Measurements from ENCODE around the gene ZNF529. TPM values are rescaled to one million over a fixed set of nuclear protein-coding genes. Genes with fewer than 3 reads are reported as not detected.

The ZNF529 gene
- total and polyA plus RNA-seq, 2 of the 8 experiments (the other 6 are each of a cell fraction or from before 2014, with no cell fraction given) = 8.4 to 14.1 TPM

DNA sequence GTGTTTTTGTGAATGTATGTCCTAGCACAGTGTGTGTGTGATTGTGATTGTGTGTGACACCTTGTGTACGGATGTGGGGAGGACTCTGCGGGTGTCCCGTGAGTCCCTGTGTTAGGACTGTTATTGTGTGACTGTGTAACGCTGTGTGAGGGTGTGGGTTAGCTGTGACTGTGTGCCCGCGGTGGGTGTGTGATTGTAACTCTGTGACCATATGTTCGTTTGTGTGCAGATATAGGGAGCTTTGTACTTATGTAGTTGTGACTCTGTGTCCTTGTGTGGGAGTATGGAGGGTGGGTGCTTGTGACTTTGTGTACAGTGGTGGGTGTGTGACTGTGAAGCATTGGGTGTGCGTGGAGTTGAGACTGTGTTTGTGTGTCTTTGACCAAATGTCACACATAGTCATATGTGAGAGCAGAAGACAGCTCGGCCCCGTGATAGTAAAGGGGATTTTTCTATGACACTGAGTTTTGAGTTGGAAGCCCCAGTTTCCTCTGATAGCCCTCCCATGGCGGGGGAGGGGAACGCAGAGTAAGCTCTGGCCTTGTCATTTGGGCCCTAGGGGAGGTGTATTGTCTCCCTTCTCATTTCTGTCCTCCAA is 44.1 kb downstream of the ZNF529 start:
- Histone ChIP-seq H2AK5ac (ENCODE audit: low read depth, low read length) (peak overlapping the region; percentile 96; the same call in 1 of the 2 replicates), H4K20me1 (replicated peaks in 1 of 2; ENCODE audit: control insufficient read depth in 1 of 2, insufficient read depth in 2 of 2, low read length in 2 of 2) (no peaks in the 10 kb centered on the region), H2BK12ac (ENCODE audit: low read depth, low read length) (peak overlapping the region; percentile 71), H3K36me3 (ENCODE audit: control insufficient read depth in 2 of 4, insufficient read depth in 4 of 4, low read length in 3 of 4) (peaks cover 4 to 13% (median 4%) of the 10 kb centered on the region in 4 experiments; a peak in 5 of 8 replicates), H2BK15ac (ENCODE audit: low read length) (peak overlapping the region; percentile 66), H2AFZ (ENCODE audit: low read length) (peak overlapping the region; percentile 92), H3K79me2 (ENCODE audit: control insufficient read depth in 1 of 2, insufficient read depth in 2 of 2, low read length in 2 of 2) (peaks cover 8 to 41% of the 10 kb centered on the region in 2 experiments), H2BK5ac (ENCODE audit: low read depth, low read length) (peak overlapping the region; percentile 99), H3K9me3 (ENCODE audit: insufficient read depth in 2 of 2, low read depth in 1 of 2, low read length in 1 of 2) (peaks cover 0 to 4% of the 10 kb centered on the region in 2 experiments; a peak in 1 of 4 replicates), H2BK20ac (ENCODE audit: low read length) (no peak overlapping the region), H3K27ac (ENCODE audit: low read depth, low read length) (peak overlapping the region; percentile 99), H3K79me1 (ENCODE audit: low read depth, low read length) (peaks cover 4% of the 10 kb centered on the region; the same call in 1 of the 2 replicates), H4K91ac (replicated peaks; ENCODE audit: insufficient read length, low read length) (peak overlapping the region; percentile 8), H4K5ac (ENCODE audit: insufficient read length, low read depth, low read length) (no peak overlapping the region), H3K14ac (ENCODE audit: insufficient read length) (peak overlapping the region; percentile 91), H3K4me1 (replicated peaks in 1 of 4; ENCODE audit: control insufficient read depth in 3 of 4, insufficient read depth in 4 of 4, low read length in 3 of 4) (peaks cover 0 to 4% (median 2%) of the 10 kb centered on the region in 4 experiments; a peak in 6 of 7 replicates), H3K9ac (replicated peaks in 1 of 4; ENCODE audit: extremely low read depth in 1 of 4, low read depth in 3 of 4, low read length in 3 of 4) (peak overlapping the region in 3 of 4 experiments; percentile 94 to 99 (median 97); a peak in 6 of 7 replicates), H3K23ac (ENCODE audit: insufficient read length) (no peak overlapping the region), H4K8ac (ENCODE audit: extremely low read depth, insufficient read depth, low read length) (peak overlapping the region; percentile 98), H3K18ac (ENCODE audit: extremely low read depth, low read length) (0 out of 2 replicates have a peak overlapping the region, but pooled peaks have one; percentile 26), H3K4me2 (ENCODE audit: insufficient read depth in 1 of 2, low read depth in 2 of 2, low read length in 2 of 2) (peak overlapping the region; percentile 97 to 99), H3K56ac (replicated peaks; ENCODE audit: insufficient read length, low read depth, low read length) (peak overlapping the region; percentile 27), H3K4me3 (ENCODE audit: extremely low read depth in 1 of 4, insufficient read depth in 2 of 4, low read depth in 3 of 4, low read length in 4 of 4) (peak overlapping the region; percentile 72 to 98 (median 85)), H2BK120ac (replicated peaks; ENCODE audit: low read depth, low read length) (peak overlapping the region; percentile 22), H3K23me2 (ENCODE audit: low read depth, low read length) (peaks cover 8% of the 10 kb centered on the region), H3K4ac (replicated peaks; ENCODE audit: insufficient read length, low read depth, low read length) (peak overlapping the region; percentile 0), H3K27me3 (replicated peaks in 1 of 4; ENCODE audit: control insufficient read depth in 3 of 4, extremely low read depth in 1 of 4, insufficient read depth in 3 of 4, low read length in 3 of 4) (no peaks in the 10 kb centered on the region)
- 18% methylated on average over 12 of the region's 12 CpGs; no CpG with 5 or more reads in 1 of the 2 experiments for WGBS, 2 experiments (ENCODE audit: extremely low coverage in 1 of 2, insufficient coverage in 1 of 2, insufficient read length in 1 of 2, insufficient replicate concordance in 2 of 2, low coverage in 1 of 2, low lambda C conversion rate in 2 of 2, missing lambda C conversion rate in 1 of 2)
- CTCF ChIA-PET (ENCODE audit: partially characterized antibody) = interaction anchor here (0.6 to 1.6 kb wide), 6 partner anchors 12 to 782 kb away, joined by 3 to 5 read pairs (median 4); partner anchors contain the start of gene ZNF345
- DNase-seq (ENCODE audit: low read depth in 1 of 2, low spot score in 2 of 2) (peak in 1 of 2 experiments; percentile 43), FAIRE-seq (no peak)
- POLR2A ChIA-PET (ENCODE audit: partially characterized antibody) = interaction anchor here (0.6 to 4.3 kb wide), 32 partner anchors 9 to 689 kb away, joined by 3 to 72 read pairs (median 4); partner anchors contain the start of genes ZFP14, ZFP82, ZNF146 and ZNF345
- TF ChIP-seq SIX5 (IDR thresholded peaks at IDR 0.05; ENCODE audit: low read depth, low read length) = no peak
- no peak for TF ChIP-seq ZNF274 (IDR thresholded peaks at IDR 0.05; ENCODE audit: borderline replicate concordance, extremely low read depth, low read length)
- no peak for TF ChIP-seq JUND (IDR thresholded peaks at IDR 0.05; ENCODE audit: low read length)
- TF ChIP-seq EZH2 (IDR thresholded peaks at IDR 0.05; ENCODE audit: low read depth, low read length, severe bottlenecking) = no peak
- TF ChIP-seq POLR2A (IDR thresholded peaks at IDR 0.05; ENCODE audit: control extremely low read depth in 1 of 2, low read depth in 2 of 2, low read length in 2 of 2) = no peak
- TF ChIP-seq SP4 (IDR thresholded peaks at IDR 0.05; ENCODE audit: low read length) = no peak
- no peak for TF ChIP-seq RAD21 (IDR thresholded peaks at IDR 0.05 in 1 of 2, conservative IDR thresholded peaks at IDR 0.05 in 1 of 2; ENCODE audit: low read depth in 2 of 2, low read length in 2 of 2)
- TF ChIP-seq TBP (IDR thresholded peaks at IDR 0.05; ENCODE audit: low read depth, low read length) = no peak
- TF ChIP-seq KDM1A (IDR thresholded peaks at IDR 0.05; ENCODE audit: borderline replicate concordance, low read length) = no peak
